Memory B cell (primary cell): ENCODE data around the gene CRYBG2.
A peak's percentile ranks its signal among the peaks of the same experiment; 100 is the strongest.
"Not testable (repeated sequence)": the region's sequence is repeated elsewhere in the genome, so short reads cannot be mapped to it uniquely, and the experiment has no call there.

Source experiments
- ATAC-seq: fragments of 150-1000 bp; cut with Tn5 transposase; 2 replicates; pipeline ENCODE4 v1.10.0; 2021; ENCODE audit warnings: low read depth, mild to moderate bottlenecking, moderate library complexity
- DNase-seq, 2 donors: peaks; one replicate each; pipeline ENCODE4 v3.0.0; 2022; ENCODE audit warnings: low spot score in 2 of 2
- H3K27ac Mint-ChIP-seq: one replicate; pipeline ENCODE4 v1.8.0; 2022; ENCODE audit warnings: mild to moderate bottlenecking, moderate library complexity, mixed read lengths
- H3K27me3 Mint-ChIP-seq: one replicate; pipeline ENCODE4 v1.8.0; 2022; ENCODE audit warnings: mixed read lengths
- H3K36me3 Mint-ChIP-seq: one replicate; pipeline ENCODE4 v1.8.0; 2022; ENCODE audit warnings: mild to moderate bottlenecking, mixed read lengths
- H3K4me1 Mint-ChIP-seq: one replicate; pipeline ENCODE4 v1.8.0; 2022; ENCODE audit warnings: mixed read lengths
- H3K4me3 Mint-ChIP-seq: one replicate; pipeline ENCODE4 v1.8.0; 2022; ENCODE audit warnings: mild to moderate bottlenecking, moderate library complexity, mixed read lengths
- H3K9me3 Mint-ChIP-seq: one replicate; pipeline ENCODE4 v1.8.0; 2022; ENCODE audit warnings: mixed read lengths

CRYBG2 gene

GRCh38 chr1:26353976-26354820 lies at the start of gene CRYBG2:
TSS of gene CRYBG2 (minus strand) at chr1:26354130. CDS start at chr1:26346657, 7,473 bp downstream.
- Mint-ChIP-seq H3K4me1 (peaks cover 5% of the 10 kb centered on the region), H3K27me3 (peaks cover 12% of the 10 kb centered on the region), H3K9me3 (no peaks in the 10 kb centered on the region), H3K27ac (no peak within 1 kb of the TSS), H3K4me3 (no peak within 1 kb of the TSS), H3K36me3 (no peaks in the 10 kb centered on the region)
- ATAC-seq (no peak), DNase-seq (no peak)

GRCh38 chr1:26403656-26404055 lies 49.7 kb upstream of the CRYBG2 start:
- H3K9me3 Mint-ChIP-seq = no peaks in the 10 kb centered on the region
- peaks cover 2% of the 10 kb centered on the region for H3K4me1 Mint-ChIP-seq
- H3K27me3 Mint-ChIP-seq = peaks cover 23% of the 10 kb centered on the region
- no peak for DNase-seq
- H3K27ac Mint-ChIP-seq = no peak overlapping the region
- no peak overlapping the region for H3K4me3 Mint-ChIP-seq
- ATAC-seq = no peak
- H3K36me3 Mint-ChIP-seq = no peaks in the 10 kb centered on the region

GRCh38 chr1:26401891-26402290 lies 48.0 kb upstream of the CRYBG2 start:
- ATAC-seq (no peak), DNase-seq (no peak)
- no peaks in the 10 kb centered on the region for H3K4me1 Mint-ChIP-seq
- H3K36me3 Mint-ChIP-seq = no peaks in the 10 kb centered on the region
- no peak overlapping the region for H3K27ac Mint-ChIP-seq
- no peak overlapping the region for H3K4me3 Mint-ChIP-seq
- peaks cover 18% of the 10 kb centered on the region for H3K27me3 Mint-ChIP-seq
- H3K9me3 Mint-ChIP-seq = no peaks in the 10 kb centered on the region

- no peaks in the 10 kb centered on the region for H3K36me3 Mint-ChIP-seq
- H3K27me3 Mint-ChIP-seq = peaks cover 15% of the 10 kb centered on the region
- ATAC-seq (no peak), DNase-seq (no peak)
- H3K27ac Mint-ChIP-seq = no peak overlapping the region
- no peak overlapping the region for H3K4me3 Mint-ChIP-seq
- no peaks in the 10 kb centered on the region for H3K4me1 Mint-ChIP-seq
- no peaks in the 10 kb centered on the region for H3K9me3 Mint-ChIP-seq
Measured at GRCh38 chr1:26399034-26399433, 45.1 kb upstream of the CRYBG2 start.

- H3K4me1 Mint-ChIP-seq = peaks cover 4% of the 10 kb centered on the region
- no peak overlapping the region for H3K4me3 Mint-ChIP-seq
- DNase-seq = no peak
- H3K9me3 Mint-ChIP-seq = no peaks in the 10 kb centered on the region
- no peak overlapping the region for H3K27ac Mint-ChIP-seq
- no peak for ATAC-seq
- H3K27me3 Mint-ChIP-seq = peaks cover 6% of the 10 kb centered on the region
- no peaks in the 10 kb centered on the region for H3K36me3 Mint-ChIP-seq
Measured at GRCh38 chr1:26395754-26396153, 41.8 kb upstream of the CRYBG2 start.

- H3K4me3 Mint-ChIP-seq = no peak overlapping the region
- DNase-seq (no peak), ATAC-seq (peak; percentile 80)
- H3K36me3 Mint-ChIP-seq = no peaks in the 10 kb centered on the region
- no peaks in the 10 kb centered on the region for H3K9me3 Mint-ChIP-seq
- peaks cover 4% of the 10 kb centered on the region for H3K4me1 Mint-ChIP-seq
- no peak overlapping the region for H3K27ac Mint-ChIP-seq
- H3K27me3 Mint-ChIP-seq = peaks cover 6% of the 10 kb centered on the region
Measured at GRCh38 chr1:26391450-26391849, 37.5 kb upstream of the CRYBG2 start.

- Mint-ChIP-seq H3K27me3 (peaks cover 8% of the 10 kb centered on the region), H3K27ac (no peak overlapping the region), H3K4me1 (peaks cover 4% of the 10 kb centered on the region), H3K4me3 (no peak overlapping the region), H3K36me3 (no peaks in the 10 kb centered on the region), H3K9me3 (no peaks in the 10 kb centered on the region)
- ATAC-seq (no peak), DNase-seq (no peak)
Measured at GRCh38 chr1:26389604-26390247, 35.8 kb upstream of the CRYBG2 start.

GRCh38 chr1:26388791-26389445 lies 35.0 kb upstream of the CRYBG2 start:
- H3K9me3 Mint-ChIP-seq = no peaks in the 10 kb centered on the region
- H3K27ac Mint-ChIP-seq = no peak overlapping the region
- H3K4me1 Mint-ChIP-seq = peaks cover 4% of the 10 kb centered on the region
- no peak overlapping the region for H3K4me3 Mint-ChIP-seq
- no peak for ATAC-seq
- peaks cover 8% of the 10 kb centered on the region for H3K27me3 Mint-ChIP-seq
- no peaks in the 10 kb centered on the region for H3K36me3 Mint-ChIP-seq
- no peak for DNase-seq

GRCh38 chr1:26387447-26387846 lies 33.5 kb upstream of the CRYBG2 start:
- DNase-seq (no peak), ATAC-seq (no peak)
- Mint-ChIP-seq H3K27me3 (peaks cover 7% of the 10 kb centered on the region), H3K4me1 (peaks cover 4% of the 10 kb centered on the region), H3K4me3 (no peak overlapping the region), H3K36me3 (no peaks in the 10 kb centered on the region), H3K27ac (no peak overlapping the region), H3K9me3 (no peaks in the 10 kb centered on the region)

- not testable (repeated sequence) for H3K9me3 Mint-ChIP-seq, H3K36me3 Mint-ChIP-seq, DNase-seq, H3K4me3 Mint-ChIP-seq, H3K27me3 Mint-ChIP-seq, H3K27ac Mint-ChIP-seq, ATAC-seq, H3K4me1 Mint-ChIP-seq
Measured at GRCh38 chr1:26385063-26385462, 31.1 kb upstream of the CRYBG2 start.

- Mint-ChIP-seq H3K27me3 (peaks cover 4% of the 10 kb centered on the region), H3K27ac (no peak overlapping the region), H3K4me1 (no peaks in the 10 kb centered on the region), H3K36me3 (no peaks in the 10 kb centered on the region), H3K9me3 (no peaks in the 10 kb centered on the region), H3K4me3 (no peak overlapping the region)
- DNase-seq (no peak), ATAC-seq (no peak)
Measured at GRCh38 chr1:26384076-26384475, 30.1 kb upstream of the CRYBG2 start.

GRCh38 chr1:26378879-26379251 lies 24.9 kb upstream of the CRYBG2 start:
- Mint-ChIP-seq H3K9me3 (no peaks in the 10 kb centered on the region), H3K36me3 (no peaks in the 10 kb centered on the region), H3K4me1 (peaks cover 25% of the 10 kb centered on the region), H3K27ac (no peak overlapping the region), H3K27me3 (no peaks in the 10 kb centered on the region), H3K4me3 (peak overlapping the region; percentile 66)
- ATAC-seq = no peak
- no peak for DNase-seq

- Mint-ChIP-seq H3K4me3 (peak overlapping the region; percentile 66), H3K9me3 (no peaks in the 10 kb centered on the region), H3K4me1 (peaks cover 28% of the 10 kb centered on the region), H3K27ac (peak overlapping the region; percentile 33), H3K27me3 (no peaks in the 10 kb centered on the region), H3K36me3 (no peaks in the 10 kb centered on the region)
- peak; percentile 97 for ATAC-seq
- DNase-seq = peak in 1 of 2 donors; percentile 36
Measured at GRCh38 chr1:26378088-26378878, 24.4 kb upstream of the CRYBG2 start.

- peaks cover 29% of the 10 kb centered on the region for H3K4me1 Mint-ChIP-seq
- H3K27me3 Mint-ChIP-seq = no peaks in the 10 kb centered on the region
- DNase-seq (no peak), ATAC-seq (no peak)
- no peaks in the 10 kb centered on the region for H3K9me3 Mint-ChIP-seq
- H3K27ac Mint-ChIP-seq = no peak overlapping the region
- H3K36me3 Mint-ChIP-seq = no peaks in the 10 kb centered on the region
- H3K4me3 Mint-ChIP-seq = no peak overlapping the region
Measured at GRCh38 chr1:26376050-26376449, 22.1 kb upstream of the CRYBG2 start.
